NCI-H2081 treated with DMSO at 0.1 percent for 48 hours (cell line): ENCODE data around the gene HMGA1.

Experiments used
- DNase-seq: peaks from one replicate; lab custom pipeline; 2025; lab: John Stamatoyannopoulos, UW

The HMGA1 gene

DNA sequence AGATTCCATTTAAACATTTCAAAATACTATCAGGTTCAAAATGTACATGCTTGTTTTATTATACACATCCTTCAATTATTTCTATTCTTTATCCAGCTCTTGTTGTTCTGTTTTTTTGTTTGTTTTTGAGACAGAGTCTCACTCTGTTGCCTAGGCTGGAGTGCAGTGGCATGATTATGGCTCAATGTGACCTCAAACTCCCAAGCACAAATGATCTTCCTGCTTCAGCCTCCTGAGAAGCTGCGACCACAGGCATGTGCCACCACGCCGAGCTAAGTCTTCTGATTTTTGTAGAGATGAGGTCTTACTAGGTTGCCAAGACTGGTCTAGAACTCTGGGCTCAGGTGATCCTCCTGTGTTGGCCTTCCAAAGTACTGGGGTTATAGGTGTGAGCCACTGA is 56.3 kb downstream of the HMGA1 start:
- no peak for DNase-seq

DNA sequence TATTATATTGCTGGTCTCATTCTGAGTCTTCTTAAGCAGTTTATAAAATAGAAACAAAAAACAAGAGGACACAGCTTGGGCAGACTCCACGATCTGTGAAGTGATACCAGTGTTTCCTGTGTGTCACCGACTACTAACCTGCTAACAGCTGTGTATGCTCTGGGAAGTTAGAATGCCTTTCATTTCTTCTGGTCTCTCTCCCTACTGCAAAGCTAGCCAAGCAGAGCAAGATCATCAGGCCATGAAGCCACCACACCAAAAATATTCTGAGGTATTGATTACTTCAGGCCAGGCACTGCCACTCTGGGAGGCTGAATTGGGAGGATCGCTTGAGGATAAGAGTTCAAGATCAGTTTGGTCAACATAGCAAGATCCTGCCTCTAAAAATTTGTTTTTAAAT is 59.0 kb downstream of the HMGA1 start:
- DNase-seq: no peak
